NOMO-1 (cell line): ENCODE measurements around the gene PDZD2.
"Not testable (repeated sequence)": the region's sequence is repeated elsewhere in the genome, so short reads cannot be mapped to it uniquely, and the experiment has no call there.

Source experiments
- DNase-seq, 2 experiments: peaks; one replicate each; lab custom pipeline; 2025; ENCODE audit not compliant: unreplicated experiment in 2 of 2; lab: John Stamatoyannopoulos, UW

Gene PDZD2

DNA sequence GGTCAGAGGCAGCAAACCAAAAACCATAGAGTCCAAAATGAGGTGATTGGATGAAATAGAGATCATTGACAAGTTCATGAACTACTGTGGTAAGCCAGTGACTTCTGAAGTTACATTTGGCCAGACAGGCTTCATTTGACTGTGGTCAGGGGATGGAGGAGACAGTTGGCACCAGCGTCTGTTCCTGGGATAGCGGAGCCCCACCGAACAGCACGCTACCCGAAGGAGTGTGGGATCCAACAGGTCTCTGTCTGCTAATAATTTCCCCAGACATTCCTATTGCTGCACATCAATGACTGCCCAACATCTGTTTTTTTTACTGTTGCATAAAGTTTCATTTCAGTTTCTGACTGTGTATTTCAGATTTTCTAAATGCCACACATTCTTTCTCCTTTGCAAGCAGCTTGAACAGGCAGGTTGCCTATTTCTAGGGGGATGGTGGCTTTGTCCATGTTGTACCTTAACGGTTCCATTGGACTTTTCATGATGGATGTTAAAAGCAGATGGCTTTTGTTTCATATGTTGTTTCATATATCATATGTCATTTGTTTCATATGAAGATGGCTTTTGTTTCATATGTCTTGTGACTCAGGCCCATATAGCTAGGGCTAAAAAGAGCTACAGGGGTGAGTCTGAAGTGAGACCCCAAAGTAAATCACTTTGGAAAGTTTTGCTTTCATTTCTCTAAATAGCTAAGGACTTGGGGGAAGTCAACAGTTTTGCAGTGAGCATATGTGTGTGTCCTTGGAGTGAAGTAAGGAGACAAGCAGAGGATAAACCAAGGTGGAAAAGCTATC, 354.4 kb downstream of the PDZD2 start:
- no peak for DNase-seq

DNA sequence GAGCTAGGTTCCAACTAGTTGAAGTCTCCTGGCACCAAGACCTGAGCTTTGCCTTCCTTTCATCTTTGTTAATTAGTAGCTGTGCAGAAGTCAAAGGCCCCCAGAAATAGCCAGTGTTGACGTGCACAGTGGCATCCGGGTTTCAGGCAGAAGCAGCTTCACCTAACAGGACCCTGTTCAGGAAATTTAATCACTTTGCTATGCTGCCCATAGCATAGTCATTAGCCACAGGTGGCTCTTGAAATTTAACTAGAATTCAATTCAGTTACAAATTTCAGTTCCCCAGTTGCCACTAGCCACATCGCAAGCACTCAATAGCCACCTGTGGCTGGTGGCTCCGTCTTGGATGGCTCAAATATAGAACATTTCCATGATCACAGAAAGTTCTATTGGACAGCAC, 356.1 kb downstream of the PDZD2 start:
- DNase-seq, result no peak

- DNase-seq, result no peak
These were observed 356.8 kb downstream of the PDZD2 start for GRCh38 chr5:31995714-31996113.

GRCh38 chr5:31996909-31997308, 358.0 kb downstream of the PDZD2 start:
- DNase-seq, result no peak

GRCh38 chr5:31999470-31999869, 360.5 kb downstream of the PDZD2 start:
- DNase-seq, result no peak

DNA sequence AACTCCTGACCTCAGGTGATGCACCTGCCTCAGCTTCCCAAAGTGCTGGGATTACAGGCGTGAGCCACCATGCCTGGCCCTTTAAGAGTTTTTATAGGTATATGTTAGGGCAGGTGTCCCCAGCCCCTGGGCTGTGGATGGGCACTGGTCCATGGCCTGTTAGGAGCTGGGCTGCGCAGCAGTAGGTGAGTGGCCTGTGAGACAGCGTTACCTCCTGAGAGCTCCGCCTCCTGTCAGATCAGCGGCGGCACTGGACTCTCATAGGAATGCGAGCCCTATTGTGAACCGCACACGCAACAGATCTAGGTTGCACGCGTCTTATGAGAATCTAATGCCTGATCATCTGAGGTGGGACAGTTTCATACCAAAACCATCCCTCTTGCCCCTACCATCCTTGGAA, 361.8 kb downstream of the PDZD2 start:
- no peak for DNase-seq

- DNase-seq, result no peak
These were observed 362.4 kb downstream of the PDZD2 start for GRCh38 chr5:32001284-32001683.

GRCh38 chr5:32001707-32002106, 362.8 kb downstream of the PDZD2 start:
- no peak for DNase-seq

GRCh38 chr5:32002755-32003154, 363.8 kb downstream of the PDZD2 start:
- no peak for DNase-seq

DNA sequence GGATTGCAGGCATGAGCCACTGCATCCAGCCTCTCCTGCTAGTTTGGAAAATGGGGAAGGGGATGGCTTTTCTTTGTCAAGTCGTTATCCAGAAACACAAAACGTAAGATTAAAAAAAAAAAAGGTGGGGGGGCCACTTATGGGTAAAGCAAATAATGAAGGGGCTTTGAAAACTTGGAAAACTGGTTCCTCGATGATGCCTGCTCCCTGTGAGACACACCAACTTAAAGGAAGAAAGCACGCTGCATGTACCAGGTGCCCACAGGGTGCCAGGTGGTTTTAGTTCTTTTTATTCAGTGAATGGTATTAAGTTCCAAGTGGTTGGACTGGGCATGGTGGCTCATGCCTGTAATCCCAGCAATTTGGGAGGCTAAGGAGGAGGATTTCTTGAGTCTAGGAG, 365.1 kb downstream of the PDZD2 start:
- no peak for DNase-seq

DNA sequence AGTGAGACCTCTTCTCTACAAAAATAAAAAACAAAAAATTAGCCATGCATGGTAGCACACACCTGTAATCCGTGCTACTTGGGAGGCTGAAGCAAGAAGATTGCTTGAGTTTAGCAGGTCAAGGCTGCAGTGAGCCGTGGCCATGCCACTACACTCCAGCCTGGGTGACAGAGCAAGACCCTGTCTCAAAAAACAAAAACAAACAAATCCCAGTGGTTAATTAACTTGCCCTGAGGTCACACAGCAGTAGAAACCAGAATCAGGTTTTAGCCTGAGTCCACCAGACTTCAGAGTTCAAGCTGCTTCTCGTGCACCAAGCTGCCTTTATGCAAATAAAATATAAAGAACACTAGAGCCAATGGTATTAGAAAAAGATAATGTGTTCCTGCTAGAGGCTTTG, 365.5 kb downstream of the PDZD2 start:
- DNase-seq, result no peak

DNA sequence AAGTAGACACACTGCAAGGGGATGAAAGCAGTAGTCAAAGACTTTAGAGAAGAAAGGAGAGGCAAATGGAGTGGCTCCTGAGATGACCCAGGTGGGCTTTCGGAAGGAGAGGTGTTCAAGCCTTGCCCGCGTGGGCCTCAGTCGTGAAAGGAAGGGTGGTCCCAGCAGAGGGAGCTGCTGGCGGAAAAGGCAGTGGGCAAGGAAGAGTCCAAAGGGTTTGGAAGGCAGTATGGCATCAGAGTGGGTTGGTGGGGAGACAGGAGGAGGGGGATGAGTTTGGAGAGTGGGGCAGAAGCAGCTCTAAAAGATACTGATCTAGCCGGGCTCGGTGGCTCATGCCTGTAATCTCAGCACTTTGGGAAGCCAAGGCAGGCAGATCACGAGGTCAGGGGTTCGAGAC, 369.8 kb downstream of the PDZD2 start:
- no peak for DNase-seq

DNA sequence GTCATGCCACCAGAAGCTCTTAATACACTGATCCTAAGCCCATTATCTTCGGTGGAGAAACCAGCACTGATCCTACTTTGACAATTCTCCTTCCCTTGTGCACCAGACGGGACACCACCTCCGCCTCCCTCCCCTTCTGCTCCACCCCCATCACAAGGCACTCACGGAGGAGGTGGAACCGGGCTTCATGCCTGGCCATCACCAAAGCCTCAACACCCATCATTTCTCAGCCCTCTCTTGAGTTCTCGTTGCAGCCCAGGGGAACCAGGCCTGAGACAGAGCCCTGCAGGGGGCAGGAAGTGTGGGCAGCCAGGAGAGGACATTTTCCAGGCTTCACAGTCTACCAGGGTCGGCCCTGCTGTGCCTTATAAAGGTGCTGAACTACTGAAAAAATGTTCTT, 374.7 kb downstream of the PDZD2 start:
- DNase-seq, result no peak

- peak in 1 of 2 experiments; percentile 9 for DNase-seq
These were observed 375.3 kb downstream of the PDZD2 start for GRCh38 chr5:32014096-32014745.

DNA sequence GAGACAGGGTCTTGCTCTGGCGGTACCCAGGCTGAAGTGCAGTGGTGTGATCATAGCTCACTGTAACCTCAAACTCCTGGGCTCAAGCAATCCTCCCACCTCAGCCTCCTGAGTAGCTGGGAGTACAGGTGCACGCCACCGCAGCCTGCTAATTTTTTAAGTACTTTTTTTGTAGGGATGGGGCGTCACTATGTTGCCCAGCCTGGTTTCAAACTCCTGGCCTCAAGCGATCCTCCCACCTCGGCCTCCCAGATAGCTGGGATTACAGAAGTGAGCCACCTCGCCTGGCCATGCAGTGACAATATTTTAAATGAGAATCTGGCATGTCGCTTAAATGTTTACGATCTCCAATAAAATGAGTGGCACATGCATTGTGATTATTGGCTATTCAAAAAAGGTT, 376.3 kb downstream of the PDZD2 start:
- DNase-seq, result not testable (repeated sequence)

- DNase-seq, result no peak
These were observed 378.9 kb downstream of the PDZD2 start for GRCh38 chr5:32017692-32018367.

- no peak for DNase-seq
These were observed 379.8 kb downstream of the PDZD2 start for GRCh38 chr5:32018476-32019436.

GRCh38 chr5:32020271-32020670, 381.3 kb downstream of the PDZD2 start:
- DNase-seq, result peak; percentile 45 to 85

DNA sequence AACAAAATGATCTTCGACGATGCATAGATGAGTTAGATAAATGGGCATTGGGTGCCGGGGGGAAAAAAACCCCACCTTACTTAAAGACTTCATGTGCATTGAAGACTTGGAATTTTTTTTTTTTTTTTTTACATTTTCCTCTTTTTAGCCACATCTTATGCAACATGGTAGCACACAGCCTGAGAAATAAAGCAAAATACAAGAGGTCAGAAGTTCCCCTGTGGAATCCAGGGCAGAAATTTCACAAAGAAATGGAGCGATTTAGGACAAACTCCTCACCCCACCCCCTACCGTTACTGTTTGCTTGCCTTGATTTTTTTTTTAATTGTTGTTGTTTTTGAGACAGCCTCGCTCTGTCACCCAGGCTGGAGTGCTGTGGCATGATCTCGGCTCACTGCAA, 382.0 kb downstream of the PDZD2 start:
- no peak for DNase-seq

DNA sequence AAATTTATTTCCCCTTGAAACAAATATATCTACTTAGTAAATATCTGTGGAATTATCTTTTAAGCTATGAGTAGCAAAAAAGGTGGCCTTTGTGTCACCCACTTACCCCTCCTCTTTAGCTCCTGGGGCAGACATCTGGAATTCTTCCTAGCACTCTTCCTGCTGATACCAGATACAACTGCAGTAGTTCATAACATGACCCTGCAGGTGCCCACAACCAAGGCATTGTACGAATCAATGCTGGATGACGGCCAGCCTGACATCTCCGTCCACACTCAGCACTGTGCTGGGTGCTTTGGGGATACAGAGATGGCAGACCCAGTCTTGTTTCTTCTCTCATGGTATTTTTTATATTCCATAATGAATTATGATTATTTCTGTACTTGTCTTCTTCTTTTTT, 382.8 kb downstream of the PDZD2 start:
- no peak for DNase-seq

DNA sequence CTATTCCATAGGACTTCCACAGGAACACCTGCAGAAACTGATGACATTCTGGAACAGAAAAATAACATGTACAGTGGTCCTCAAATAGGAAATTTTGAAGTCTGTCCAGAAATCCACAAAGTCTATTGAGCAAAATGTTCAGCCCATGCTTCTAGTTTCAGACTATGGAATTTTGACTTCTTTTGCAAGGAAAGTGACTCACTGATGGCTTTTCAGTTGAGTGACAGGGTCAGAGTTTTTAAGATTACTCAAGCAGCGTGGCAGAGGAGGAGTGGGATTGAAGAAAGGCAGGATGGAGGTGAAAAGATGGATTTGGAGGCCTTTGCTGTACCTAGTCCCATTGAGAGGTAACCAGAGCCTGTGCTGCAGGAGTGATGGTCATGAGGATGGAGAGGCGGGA, 383.7 kb downstream of the PDZD2 start:
- no peak for DNase-seq
